Measurements from ENCODE around the gene LRRC2.
"Not testable (repeated sequence)": the region's sequence is repeated elsewhere in the genome, so short reads cannot be mapped to it uniquely, and the experiment has no call there.

Gene LRRC2

GRCh38 chr3:46580675-46581074 lies 14.6 kb upstream of the LRRC2 start:
- DNase-seq: no peak

- no peak for DNase-seq
Observed at GRCh38 chr3:46579756-46580286, 13.7 kb upstream of the LRRC2 start.

GRCh38 chr3:46578973-46579755 lies 13.1 kb upstream of the LRRC2 start:
- DNase-seq: no peak

GRCh38 chr3:46577580-46578249 lies 11.6 kb upstream of the LRRC2 start:
- DNase-seq: not testable (repeated sequence)

GRCh38 chr3:46576879-46577278 lies 10.8 kb upstream of the LRRC2 start:
- DNase-seq: no peak

GRCh38 chr3:46576386-46576785 lies 10.3 kb upstream of the LRRC2 start:
- DNase-seq: no peak

- DNase-seq: no peak
Observed at GRCh38 chr3:46575577-46576222, 9.6 kb upstream of the LRRC2 start.

- no peak for DNase-seq
Observed at GRCh38 chr3:46574881-46575576, 8.9 kb upstream of the LRRC2 start.

GRCh38 chr3:46574243-46574646 lies 8.1 kb upstream of the LRRC2 start:
- no peak for DNase-seq

- no peak for DNase-seq
Observed at GRCh38 chr3:46573701-46574100, 7.6 kb upstream of the LRRC2 start.

- DNase-seq: no peak
Observed at GRCh38 chr3:46571684-46572083, 5.6 kb upstream of the LRRC2 start.

GRCh38 chr3:46565607-46566039 lies 479 bp downstream of the LRRC2 start:
- DNase-seq: no peak

- DNase-seq: no peak
Observed at GRCh38 chr3:46565077-46565476, 1.0 kb downstream of the LRRC2 start.

- no peak for DNase-seq
Observed at GRCh38 chr3:46564190-46565021, 1.7 kb downstream of the LRRC2 start.

- no peak for DNase-seq
Observed at GRCh38 chr3:46561951-46562350, 4.2 kb downstream of the LRRC2 start.

GRCh38 chr3:46561511-46561910 lies 4.6 kb downstream of the LRRC2 start:
- no peak for DNase-seq

- no peak for DNase-seq
Observed at GRCh38 chr3:46559091-46559704, 6.9 kb downstream of the LRRC2 start.

- DNase-seq: peak; percentile 62 to 86
Observed at GRCh38 chr3:46558184-46559043, 7.7 kb downstream of the LRRC2 start.

- no peak for DNase-seq
Observed at GRCh38 chr3:46557814-46558183, 8.3 kb downstream of the LRRC2 start.

- DNase-seq: no peak
Observed at GRCh38 chr3:46553154-46553553, 12.9 kb downstream of the LRRC2 start.

GRCh38 chr3:46552538-46552937 lies 13.6 kb downstream of the LRRC2 start:
- no peak for DNase-seq
